Activated naive CD4-positive, alpha-beta T cell treated with anti-CD3 and anti-CD28 coated beads, Interleukin-2, amount 10 ng/mL, durations not matched to agents 7 days and 5 days (primary cell): ENCODE results near the gene MUCL3.

Experiments
- CTCF ChIA-PET: fragments of 350-600 bp; sonication (Branson Sonifier 250); formaldehyde crosslinking; loops from one replicate; lab custom pipeline; 2021; ENCODE audit warnings: antibody characterized with exemption; lab: Charles Lee
- DNase-seq: peaks from one replicate; pipeline ENCODE4 v3.0.0-alpha.2; 2020
- H3K27ac Mint-ChIP-seq: one replicate; pipeline ENCODE4 v1.8.0; 2021; ENCODE audit warnings: mild to moderate bottlenecking, moderate library complexity, mixed read lengths
- H3K27me3 Mint-ChIP-seq: one replicate; pipeline ENCODE4 v1.8.0; 2021; ENCODE audit warnings: mild to moderate bottlenecking, mixed read lengths
- H3K36me3 Mint-ChIP-seq: one replicate; pipeline ENCODE4 v1.8.0; 2021; ENCODE audit warnings: mixed read lengths
- H3K4me1 Mint-ChIP-seq: one replicate; pipeline ENCODE4 v1.8.0; 2021; ENCODE audit warnings: mixed read lengths
- H3K4me3 Mint-ChIP-seq: one replicate; pipeline ENCODE4 v1.8.0; 2021; ENCODE audit warnings: mild to moderate bottlenecking, moderate library complexity, mixed read lengths
- H3K9me3 Mint-ChIP-seq: one replicate; pipeline ENCODE4 v1.8.0; 2021; ENCODE audit warnings: mixed read lengths

MUCL3 gene

GRCh38 chr6:30939473-30939872 is 1.3 kb upstream of the MUCL3 start:
- Mint-ChIP-seq H3K27ac (no peak overlapping the region), H3K27me3 (peaks cover 86% of the 10 kb centered on the region), H3K4me3 (no peak overlapping the region), H3K9me3 (no peaks in the 10 kb centered on the region), H3K4me1 (peaks cover 2% of the 10 kb centered on the region), H3K36me3 (no peaks in the 10 kb centered on the region)
- no peak for DNase-seq
- CTCF ChIA-PET, result interaction anchor here (1.6 kb wide), 1 partner anchor 8 kb away, joined by 4 read pairs; the partner anchor contains the start of gene SFTA2

GRCh38 chr6:30942338-30943060 is 1.7 kb downstream of the MUCL3 start:
- Mint-ChIP-seq H3K4me1 (peaks cover 2% of the 10 kb centered on the region), H3K9me3 (no peaks in the 10 kb centered on the region), H3K27me3 (peaks cover 89% of the 10 kb centered on the region), H3K4me3 (no peak overlapping the region), H3K36me3 (no peaks in the 10 kb centered on the region), H3K27ac (no peak overlapping the region)
- DNase-seq, result peak; percentile 33
- CTCF ChIA-PET, result interaction anchor here (0.8 to 1.7 kb wide), 3 partner anchors 13 to 142 kb away, joined by 3 to 4 read pairs (median 3); no protein-coding TSS in a partner anchor

- Mint-ChIP-seq H3K36me3 (no peaks in the 10 kb centered on the region), H3K4me3 (no peak overlapping the region), H3K4me1 (peaks cover 2% of the 10 kb centered on the region), H3K9me3 (no peaks in the 10 kb centered on the region), H3K27me3 (peaks cover 89% of the 10 kb centered on the region), H3K27ac (no peak overlapping the region)
- CTCF ChIA-PET, result no interaction called here
- DNase-seq, result no peak
These were observed 3.3 kb downstream of the MUCL3 start for GRCh38 chr6:30944051-30944450.

GRCh38 chr6:30945281-30945680 is 4.5 kb downstream of the MUCL3 start:
- H3K27ac Mint-ChIP-seq, result no peak overlapping the region
- H3K4me1 Mint-ChIP-seq, result peaks cover 2% of the 10 kb centered on the region
- CTCF ChIA-PET, result interaction anchor here (1.2 kb wide), 1 partner anchor 125 kb away, joined by 3 read pairs; no protein-coding TSS in a partner anchor
- no peak overlapping the region for H3K4me3 Mint-ChIP-seq
- H3K27me3 Mint-ChIP-seq, result peaks cover 90% of the 10 kb centered on the region
- H3K9me3 Mint-ChIP-seq, result no peaks in the 10 kb centered on the region
- DNase-seq, result no peak
- no peaks in the 10 kb centered on the region for H3K36me3 Mint-ChIP-seq

- Mint-ChIP-seq H3K27me3 (peaks cover 90% of the 10 kb centered on the region), H3K4me3 (no peak overlapping the region), H3K36me3 (no peaks in the 10 kb centered on the region), H3K9me3 (no peaks in the 10 kb centered on the region), H3K4me1 (peaks cover 2% of the 10 kb centered on the region), H3K27ac (no peak overlapping the region)
- no peak for DNase-seq
- CTCF ChIA-PET, result no interaction called here
These were observed 6.5 kb downstream of the MUCL3 start for GRCh38 chr6:30947231-30947630.

GRCh38 chr6:30948811-30949210 is 8.0 kb downstream of the MUCL3 start:
- no peak for DNase-seq
- no peaks in the 10 kb centered on the region for H3K4me1 Mint-ChIP-seq
- H3K27ac Mint-ChIP-seq, result no peak overlapping the region
- H3K9me3 Mint-ChIP-seq, result no peaks in the 10 kb centered on the region
- H3K4me3 Mint-ChIP-seq, result no peak overlapping the region
- CTCF ChIA-PET, result interaction anchor here (1.8 kb wide), 1 partner anchor 12 kb away, joined by 4 read pairs; no protein-coding TSS in a partner anchor
- no peaks in the 10 kb centered on the region for H3K36me3 Mint-ChIP-seq
- H3K27me3 Mint-ChIP-seq, result peaks cover 90% of the 10 kb centered on the region

GRCh38 chr6:30951907-30952469 is 11.2 kb downstream of the MUCL3 start:
- Mint-ChIP-seq H3K4me3 (no peak overlapping the region), H3K27me3 (peaks cover 97% of the 10 kb centered on the region), H3K9me3 (no peaks in the 10 kb centered on the region), H3K36me3 (no peaks in the 10 kb centered on the region), H3K4me1 (peaks cover 17% of the 10 kb centered on the region), H3K27ac (no peak overlapping the region)
- no peak for DNase-seq
- CTCF ChIA-PET, result no interaction called here

- H3K36me3 Mint-ChIP-seq, result no peaks in the 10 kb centered on the region
These were observed 14.0 kb downstream of the MUCL3 start for GRCh38 chr6:30954631-30955366.

GRCh38 chr6:30955367-30956042 is 14.7 kb downstream of the MUCL3 start:
- H3K36me3 Mint-ChIP-seq, result no peaks in the 10 kb centered on the region
- CTCF ChIA-PET, result interaction anchor here (0.8 to 1.9 kb wide), 4 partner anchors 14 to 125 kb away, joined by 3 to 8 read pairs (median 4); partner anchors contain the start of genes MUCL3 and VARS2
- H3K27ac Mint-ChIP-seq, result no peak overlapping the region
- DNase-seq, result peak; percentile 70
- H3K4me1 Mint-ChIP-seq, result peaks cover 17% of the 10 kb centered on the region
- H3K27me3 Mint-ChIP-seq, result peaks cover 84% of the 10 kb centered on the region
- peak overlapping the region; percentile 60 for H3K4me3 Mint-ChIP-seq
- no peaks in the 10 kb centered on the region for H3K9me3 Mint-ChIP-seq

More at GRCh38 chr6:30954631-30955366, 14.0 kb downstream of the MUCL3 start:
- Mint-ChIP-seq H3K4me3 (peak overlapping the region; percentile 24), H3K9me3 (no peaks in the 10 kb centered on the region), H3K27ac (no peak overlapping the region), H3K27me3 (peaks cover 88% of the 10 kb centered on the region), H3K4me1 (peaks cover 17% of the 10 kb centered on the region)
- CTCF ChIA-PET, result interaction anchor here (1.0 to 1.3 kb wide), 2 partner anchors 41 to 116 kb away, joined by 3 to 4 read pairs; partner anchors contain the start of gene VARS2
- DNase-seq, result no peak

- CTCF ChIA-PET, result no interaction called here
- H3K9me3 Mint-ChIP-seq, result no peaks in the 10 kb centered on the region
- no peak overlapping the region for H3K4me3 Mint-ChIP-seq
- peaks cover 72% of the 10 kb centered on the region for H3K27me3 Mint-ChIP-seq
- no peaks in the 10 kb centered on the region for H3K36me3 Mint-ChIP-seq
- H3K27ac Mint-ChIP-seq, result no peak overlapping the region
- DNase-seq, result no peak
- peaks cover 17% of the 10 kb centered on the region for H3K4me1 Mint-ChIP-seq
These were observed 16.9 kb downstream of the MUCL3 start for GRCh38 chr6:30957716-30958115.

GRCh38 chr6:30960907-30961673 is 20.3 kb downstream of the MUCL3 start:
- peaks cover 71% of the 10 kb centered on the region for H3K27me3 Mint-ChIP-seq
- H3K4me3 Mint-ChIP-seq, result no peak overlapping the region
- H3K4me1 Mint-ChIP-seq, result peaks cover 19% of the 10 kb centered on the region
- no peak for DNase-seq
- CTCF ChIA-PET, result interaction anchor here (0.5 to 1.3 kb wide), 2 partner anchors 13 to 124 kb away, joined by 3 to 4 read pairs; no protein-coding TSS in a partner anchor
- no peaks in the 10 kb centered on the region for H3K36me3 Mint-ChIP-seq
- no peaks in the 10 kb centered on the region for H3K9me3 Mint-ChIP-seq
- H3K27ac Mint-ChIP-seq, result no peak overlapping the region

GRCh38 chr6:30962716-30963115 is 21.9 kb downstream of the MUCL3 start:
- Mint-ChIP-seq H3K36me3 (no peaks in the 10 kb centered on the region), H3K9me3 (no peaks in the 10 kb centered on the region), H3K4me1 (peaks cover 13% of the 10 kb centered on the region), H3K27ac (no peak overlapping the region), H3K4me3 (no peak overlapping the region), H3K27me3 (peaks cover 57% of the 10 kb centered on the region)
- CTCF ChIA-PET, result no interaction called here
- no peak for DNase-seq

GRCh38 chr6:30963641-30964040 is 22.9 kb downstream of the MUCL3 start:
- H3K27me3 Mint-ChIP-seq, result peaks cover 49% of the 10 kb centered on the region
- no peak overlapping the region for H3K27ac Mint-ChIP-seq
- no peak overlapping the region for H3K4me3 Mint-ChIP-seq
- DNase-seq, result no peak
- H3K9me3 Mint-ChIP-seq, result no peaks in the 10 kb centered on the region
- no peaks in the 10 kb centered on the region for H3K36me3 Mint-ChIP-seq
- H3K4me1 Mint-ChIP-seq, result peaks cover 13% of the 10 kb centered on the region
- CTCF ChIA-PET, result no interaction called here
